Breast epithelium (tissue), 3 donors: ENCODE measurements around the gene TCERG1L.

ENCODE experiments used
- CTCF ChIP-seq, 3 donors: fragments of 450-650 bp; IDR thresholded peaks; one replicate each; pipeline ENCODE4 v1.5.1; 2016 to 2017; ENCODE audit warnings: antibody characterized with exemption in 3 of 3, mild to moderate bottlenecking in 3 of 3, moderate library complexity in 3 of 3
- POLR2A ChIP-seq: fragments of 450-650 bp; IDR thresholded peaks from one replicate; pipeline ENCODE4 v1.6.1; 2016; ENCODE audit warnings: antibody characterized with exemption, mild to moderate bottlenecking, moderate library complexity

- TF ChIP-seq CTCF (IDR thresholded peaks at IDR 0.05), result no peak
- TF ChIP-seq POLR2A, result no peak
These were observed 144.3 kb downstream of the TCERG1L start for GRCh38 chr10:131167036-131167860.
